GM18951 (cell line): ENCODE results near the gene RBMS1.

Source experiments
- POLR2A ChIP-seq: IDR thresholded peaks from 4 replicates; pipeline ENCODE4 v1.6.1; 2011; ENCODE audit warnings: mild to moderate bottlenecking; ENCODE audit not compliant: insufficient read length, insufficient read depth; ENCODE audit errors: extremely low read depth
- in situ Hi-C: fragments of 300-500 bp; cut with MboI; formaldehyde crosslinking; loops from one replicate; pipeline ENCODE4 v1.12.0; 2022; ENCODE audit warnings: low sequenced_read_pairs, mixed read lengths, inconsistent platforms; ENCODE audit not compliant: unreplicated experiment

The RBMS1 gene

GRCh38 chr2:160471950-160472349, 21.7 kb downstream of the RBMS1 start:
- TF ChIP-seq POLR2A, result no peak
- in situ Hi-C loops, result no loop called here

GRCh38 chr2:160469621-160470204, 23.9 kb downstream of the RBMS1 start:
- in situ Hi-C loops, result no loop called here
- TF ChIP-seq POLR2A, result no peak

DNA sequence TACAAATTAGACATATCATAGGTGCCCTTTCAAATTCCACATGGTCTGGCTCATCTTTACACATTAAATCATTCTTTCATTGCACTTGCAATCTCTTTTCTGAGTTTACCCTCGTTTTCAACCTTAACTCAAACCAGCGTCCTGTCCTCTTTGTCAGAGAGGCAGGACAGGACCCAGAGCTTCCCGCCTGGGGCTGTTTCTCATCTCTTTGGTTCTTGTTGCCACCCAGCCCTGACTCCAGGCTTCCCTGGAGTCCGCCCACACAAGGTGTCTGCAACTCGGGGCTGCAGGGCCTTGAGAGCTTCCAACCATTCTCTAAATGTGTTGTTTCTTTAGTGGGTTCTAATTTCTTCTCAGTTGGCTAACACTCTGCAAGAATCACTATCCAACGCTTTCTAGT, 24.4 kb downstream of the RBMS1 start:
- no peak for TF ChIP-seq POLR2A
- in situ Hi-C loops, result no loop called here

- TF ChIP-seq POLR2A, result no peak
- in situ Hi-C loops, result no loop called here
Measured at GRCh38 chr2:160467086-160467485, 26.5 kb downstream of the RBMS1 start.

DNA sequence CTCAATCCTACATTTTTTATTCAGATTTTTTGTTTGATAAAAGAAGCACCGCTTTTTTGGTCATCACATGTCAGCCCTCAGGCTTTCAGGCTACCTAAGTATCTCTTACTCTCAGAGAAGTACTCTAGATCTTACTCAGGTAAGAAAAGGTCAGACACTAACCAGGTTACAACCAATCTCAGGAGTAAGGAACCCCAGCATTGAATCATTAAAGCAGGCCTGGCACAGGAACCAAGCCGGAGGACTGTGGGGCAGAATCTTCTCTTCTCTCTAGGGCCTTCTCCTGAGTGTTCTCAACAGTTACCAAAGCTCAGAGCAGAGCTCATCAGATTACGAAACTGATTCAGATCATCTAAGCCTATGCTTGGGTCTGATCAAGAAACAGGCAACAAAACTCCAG, 28.2 kb downstream of the RBMS1 start:
- no peak for TF ChIP-seq POLR2A
- in situ Hi-C loops, result no loop called here

GRCh38 chr2:160465002-160465401, 28.6 kb downstream of the RBMS1 start:
- no peak for TF ChIP-seq POLR2A
- in situ Hi-C loops, result no loop called here

DNA sequence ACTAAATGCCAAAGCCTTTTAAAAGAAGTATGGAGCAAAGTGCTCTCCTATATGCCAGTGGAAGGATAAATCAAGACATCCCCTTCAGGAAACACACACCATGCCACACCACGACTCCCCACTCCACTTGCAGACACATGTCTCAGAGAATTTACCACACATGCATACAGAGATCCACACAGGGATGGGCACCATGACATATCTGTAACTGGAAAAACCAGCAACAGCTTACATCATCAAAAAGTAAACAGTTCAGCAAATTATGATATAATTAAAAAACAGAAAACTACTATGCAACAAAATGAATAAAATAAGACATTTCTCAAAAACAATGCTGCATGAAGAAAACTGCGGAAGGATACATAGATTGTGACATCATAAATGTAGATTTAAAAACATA, 29.6 kb downstream of the RBMS1 start:
- in situ Hi-C loops, result no loop called here
- TF ChIP-seq POLR2A, result no peak

DNA sequence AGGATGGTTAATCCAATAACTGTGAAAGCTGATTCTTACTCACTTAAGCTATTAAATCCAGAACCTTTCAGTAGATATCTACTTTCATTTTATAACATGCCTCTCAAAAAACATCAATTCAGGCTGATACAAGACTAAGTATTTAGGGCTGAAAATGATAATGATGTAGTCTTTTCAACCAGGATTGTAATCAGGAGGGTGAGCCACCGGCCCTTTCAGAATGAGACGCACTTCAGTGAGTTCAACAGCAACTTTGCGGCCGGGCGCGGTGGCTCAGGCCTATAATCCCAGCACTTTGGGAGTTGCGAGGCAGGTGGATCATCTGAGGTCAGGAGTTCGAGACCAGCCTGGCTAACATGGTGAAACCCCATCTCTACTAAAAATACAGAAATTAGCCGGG, 30.4 kb downstream of the RBMS1 start:
- in situ Hi-C loops, result no loop called here
- no peak for TF ChIP-seq POLR2A

DNA sequence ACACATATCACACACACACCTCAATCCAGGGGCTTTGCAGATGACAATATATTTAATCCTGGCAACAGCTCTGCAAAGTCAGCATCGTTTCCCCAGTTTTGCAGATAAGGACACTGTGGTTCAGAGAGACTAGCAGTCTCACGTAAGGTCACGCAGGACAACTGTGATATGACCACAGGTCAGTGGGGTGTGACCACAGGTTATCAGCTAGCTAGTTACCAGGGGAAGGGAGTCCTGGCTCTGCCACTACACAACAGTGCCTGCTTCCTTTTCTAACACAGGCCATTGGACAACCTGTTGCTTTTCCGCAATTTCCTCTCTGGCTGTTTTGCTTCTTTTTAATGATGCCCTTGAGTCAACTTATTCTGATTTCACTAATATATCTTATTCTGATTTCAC, 33.3 kb downstream of the RBMS1 start:
- in situ Hi-C loops, result no loop called here
- no peak for TF ChIP-seq POLR2A

DNA sequence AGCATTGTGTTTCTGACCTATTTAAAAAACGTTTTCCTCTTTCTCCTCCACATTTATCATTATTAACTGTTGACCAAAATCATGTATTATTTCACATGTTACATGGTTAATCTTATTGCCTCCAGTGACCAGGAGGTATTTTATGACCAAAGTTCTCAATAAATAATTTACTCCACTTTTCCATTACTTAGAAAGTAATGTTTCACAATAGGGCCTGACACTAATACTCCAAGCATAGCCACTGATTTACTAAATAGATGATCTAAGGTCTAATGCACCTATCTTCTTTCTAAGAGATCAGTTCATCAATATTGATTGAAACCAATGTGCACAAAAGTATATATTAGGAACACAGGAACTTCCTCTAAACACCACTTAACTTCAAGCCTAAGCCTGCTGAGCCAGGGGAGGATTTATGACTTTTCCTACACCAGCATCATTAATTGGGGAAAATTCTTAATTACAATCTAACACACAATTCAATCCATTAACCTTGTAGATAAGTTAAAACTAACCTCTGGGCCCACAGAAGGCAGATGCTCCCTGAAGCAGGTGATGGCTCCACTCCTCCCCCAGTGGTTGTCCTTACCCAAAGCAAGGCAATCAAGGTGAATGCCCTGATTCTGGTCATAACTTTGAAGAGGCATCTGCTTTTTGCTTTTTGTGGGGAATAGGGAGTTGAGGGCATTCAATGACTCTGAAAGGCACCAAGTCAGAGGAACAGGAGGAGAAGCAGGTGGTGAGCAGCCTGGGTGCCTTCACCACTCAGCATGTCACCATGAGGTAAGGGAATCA, 33.9 kb downstream of the RBMS1 start:
- no peak for TF ChIP-seq POLR2A
- in situ Hi-C loops, result no loop called here

DNA sequence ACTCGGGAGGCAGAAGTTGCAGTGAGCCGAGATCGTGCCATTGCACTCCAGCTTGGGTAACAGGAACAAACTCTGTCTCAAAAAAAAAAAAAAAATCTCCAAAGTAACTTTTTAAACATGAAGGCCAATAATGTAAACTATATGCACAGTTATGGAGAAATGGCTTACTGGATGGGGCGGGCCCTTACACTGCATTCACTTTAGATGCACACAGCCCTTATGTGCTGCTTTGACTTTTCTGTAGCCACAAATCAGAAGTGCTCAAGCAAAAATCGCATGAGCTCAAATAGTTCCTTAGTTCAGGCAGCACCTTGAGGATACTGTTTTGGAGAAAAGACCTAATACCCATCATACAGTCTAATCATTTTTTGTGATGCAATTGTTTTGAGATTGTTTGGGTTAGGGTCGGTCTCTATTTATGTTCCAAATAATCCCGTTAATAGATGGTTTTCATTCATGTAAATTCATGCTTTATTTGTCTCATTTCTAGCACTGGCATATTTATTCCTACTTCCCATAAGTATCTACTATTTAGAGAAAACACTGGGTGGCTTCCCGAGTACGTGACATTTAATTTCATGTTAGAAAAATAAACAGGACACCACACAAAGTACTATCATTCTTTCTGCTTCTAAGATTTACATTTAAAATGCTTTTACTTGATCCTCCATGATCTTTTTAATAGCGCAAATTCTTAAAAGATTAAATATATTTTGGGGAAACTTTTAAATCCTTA, 34.7 kb downstream of the RBMS1 start:
- in situ Hi-C loops, result no loop called here
- no peak for TF ChIP-seq POLR2A

DNA sequence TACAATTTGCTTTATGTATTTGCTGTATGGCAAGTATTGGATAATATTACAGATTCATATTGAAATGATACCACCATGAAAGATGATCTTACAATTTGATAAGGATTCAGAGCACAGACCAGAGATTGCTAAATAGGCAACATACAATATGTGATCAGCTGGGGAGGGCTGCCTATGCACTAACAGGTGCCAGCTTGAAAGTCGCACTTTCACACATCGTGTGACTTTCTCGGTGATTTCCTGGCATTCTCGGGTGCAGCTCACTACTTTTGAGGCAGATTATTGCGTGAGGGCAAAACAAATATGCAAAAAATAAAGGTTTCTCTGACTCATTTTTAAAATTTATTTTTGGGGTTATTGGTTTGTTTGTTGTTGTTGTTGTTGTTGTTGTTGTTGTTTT, 36.0 kb downstream of the RBMS1 start:
- TF ChIP-seq POLR2A, result no peak
- in situ Hi-C loops, result no loop called here

DNA sequence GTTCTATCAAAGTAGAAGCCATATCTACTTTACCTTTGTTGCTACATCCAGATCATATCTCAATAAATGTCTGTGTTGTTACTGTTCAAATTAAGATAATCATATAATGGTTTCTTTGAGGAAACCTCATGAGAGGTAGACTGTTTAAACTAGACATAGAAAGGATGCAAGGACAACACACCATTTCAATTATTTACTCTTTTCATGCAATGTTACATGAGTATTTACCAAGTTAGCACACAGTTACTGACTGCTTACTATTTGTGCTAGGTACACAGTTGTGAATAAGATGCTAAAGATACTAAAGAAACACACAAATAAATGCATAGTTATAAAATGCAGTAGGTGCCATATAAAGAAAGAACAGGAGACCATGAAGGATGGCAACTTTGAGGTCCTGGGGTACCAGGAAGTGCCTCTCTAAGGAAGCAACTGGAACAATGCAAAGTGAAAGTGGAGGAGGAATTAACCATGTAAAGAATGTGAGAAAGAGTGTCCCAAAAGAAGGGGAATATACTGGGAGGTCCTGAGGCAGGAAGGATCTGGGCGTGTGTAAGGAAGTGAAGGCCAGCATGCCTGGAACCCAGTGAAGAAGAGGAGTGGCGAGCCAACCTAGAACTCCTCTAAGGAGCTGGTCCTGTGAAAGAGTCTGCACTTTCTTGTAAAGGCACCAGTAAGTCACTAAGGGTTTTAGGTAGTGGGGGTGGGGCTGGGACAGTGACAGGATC, 39.4 kb downstream of the RBMS1 start:
- in situ Hi-C loops, result no loop called here
- TF ChIP-seq POLR2A, result no peak
